ENCODE results near the gene ANKS1A. TPM values are rescaled to one million over a fixed set of nuclear protein-coding genes. Genes with fewer than 3 reads are reported as not detected.

Gene ANKS1A
- total RNA-seq, 1 donor from 2014 or later = 43.2 TPM

- DNase-seq (ENCODE audit: low spot score) = no peak
Measured at GRCh38 chr6:35082733-35083403, 193.8 kb downstream of the ANKS1A start.

DNA sequence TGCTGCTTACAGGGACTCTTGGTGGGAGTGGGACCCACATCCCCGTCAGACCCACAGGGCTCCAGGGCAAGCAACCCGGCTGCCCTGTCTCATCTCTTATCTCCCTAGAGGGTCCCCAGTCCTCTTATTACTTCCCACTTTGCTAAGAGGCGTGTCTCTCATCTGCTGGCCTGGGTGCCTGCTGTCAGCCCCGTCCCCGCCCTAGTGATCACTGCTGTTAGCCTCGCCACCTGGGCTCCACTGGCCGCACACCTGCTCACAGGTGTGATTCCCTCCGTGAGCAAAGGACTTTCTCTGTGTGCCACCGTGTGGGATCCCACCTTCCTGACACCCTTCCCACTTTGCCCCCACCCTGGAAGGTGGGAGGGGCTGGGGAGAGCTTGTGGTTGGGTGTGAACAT, 194.5 kb downstream of the ANKS1A start:
- no peak for DNase-seq (ENCODE audit: low spot score)

DNA sequence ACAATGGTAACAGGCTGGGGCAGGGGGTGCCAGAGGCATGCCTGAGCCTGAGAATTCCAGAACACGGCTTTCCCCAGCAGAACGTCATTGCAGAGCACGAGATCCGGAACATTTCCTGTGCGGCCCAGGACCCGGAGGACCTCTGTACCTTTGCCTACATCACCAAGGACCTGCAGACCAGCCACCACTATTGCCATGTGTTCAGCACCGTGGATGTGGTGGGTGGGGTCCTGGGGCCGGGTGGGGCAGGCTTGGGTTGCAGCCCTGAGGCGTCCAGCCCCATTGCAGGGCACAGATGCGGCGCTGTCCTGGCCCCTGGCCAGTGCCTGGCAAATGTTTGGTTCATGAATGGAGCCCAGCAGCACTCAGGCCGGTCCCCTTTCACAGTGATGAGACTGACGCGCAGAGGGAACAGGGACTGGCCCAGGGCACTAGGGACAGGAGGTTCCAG, 195.0 kb downstream of the ANKS1A start:
- no peak for DNase-seq (ENCODE audit: low spot score)

DNA sequence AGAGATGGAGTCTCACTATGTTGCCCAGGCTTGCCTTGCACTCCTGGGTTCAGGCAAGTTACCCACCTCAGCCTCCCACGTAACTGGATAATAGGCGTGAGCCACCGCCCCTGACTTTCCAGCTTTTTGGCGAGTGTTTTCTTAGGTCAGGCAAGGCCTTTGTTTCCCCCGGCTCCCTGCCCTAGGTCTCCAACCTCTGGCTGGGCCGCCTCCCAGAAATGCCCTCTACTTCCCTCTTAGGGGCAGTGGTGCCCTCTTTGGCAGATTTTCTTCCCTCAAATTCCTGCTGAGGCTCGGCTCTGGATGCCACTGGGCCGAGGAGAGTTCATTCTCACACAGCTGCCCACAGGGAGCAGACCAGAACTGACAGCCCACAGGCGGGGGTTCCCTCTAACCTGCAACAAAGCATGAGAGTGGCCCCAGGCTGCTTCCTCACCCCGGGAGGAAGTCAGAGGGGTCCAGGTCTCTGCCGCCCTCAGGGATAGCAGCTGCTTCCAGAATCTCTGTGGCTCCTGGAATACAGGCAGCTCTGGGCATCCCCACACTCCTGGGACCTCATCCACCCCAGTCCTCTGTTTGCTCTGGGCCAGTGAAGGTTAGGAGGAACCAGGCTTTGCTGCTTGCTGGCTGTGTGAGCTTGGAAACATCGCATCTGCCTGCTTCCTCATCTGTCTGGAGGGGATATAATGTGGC, 195.6 kb downstream of the ANKS1A start:
- DNase-seq (ENCODE audit: low spot score) = no peak

GRCh38 chr6:35085359-35086281, 196.6 kb downstream of the ANKS1A start:
- no peak for DNase-seq (ENCODE audit: low spot score)

DNA sequence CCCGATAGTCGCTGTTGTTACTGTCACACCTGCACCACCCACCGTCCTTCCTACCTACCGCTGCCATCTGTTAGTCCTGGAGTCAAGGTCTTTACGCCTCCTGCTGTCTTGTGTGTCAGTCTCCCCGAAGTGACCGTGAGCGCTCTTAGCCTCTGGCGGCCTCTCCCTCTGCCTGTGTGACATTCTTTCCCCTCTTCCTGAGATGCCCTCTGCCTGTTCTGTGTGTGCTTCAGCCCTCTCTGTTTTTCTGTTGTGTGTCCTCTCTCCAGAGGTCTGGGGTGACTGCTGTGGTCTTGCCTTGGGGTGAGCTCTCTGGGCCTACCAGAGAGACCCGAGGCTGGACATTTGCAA, 197.2 kb downstream of the ANKS1A start:
- DNase-seq (ENCODE audit: low spot score) = no peak

DNA sequence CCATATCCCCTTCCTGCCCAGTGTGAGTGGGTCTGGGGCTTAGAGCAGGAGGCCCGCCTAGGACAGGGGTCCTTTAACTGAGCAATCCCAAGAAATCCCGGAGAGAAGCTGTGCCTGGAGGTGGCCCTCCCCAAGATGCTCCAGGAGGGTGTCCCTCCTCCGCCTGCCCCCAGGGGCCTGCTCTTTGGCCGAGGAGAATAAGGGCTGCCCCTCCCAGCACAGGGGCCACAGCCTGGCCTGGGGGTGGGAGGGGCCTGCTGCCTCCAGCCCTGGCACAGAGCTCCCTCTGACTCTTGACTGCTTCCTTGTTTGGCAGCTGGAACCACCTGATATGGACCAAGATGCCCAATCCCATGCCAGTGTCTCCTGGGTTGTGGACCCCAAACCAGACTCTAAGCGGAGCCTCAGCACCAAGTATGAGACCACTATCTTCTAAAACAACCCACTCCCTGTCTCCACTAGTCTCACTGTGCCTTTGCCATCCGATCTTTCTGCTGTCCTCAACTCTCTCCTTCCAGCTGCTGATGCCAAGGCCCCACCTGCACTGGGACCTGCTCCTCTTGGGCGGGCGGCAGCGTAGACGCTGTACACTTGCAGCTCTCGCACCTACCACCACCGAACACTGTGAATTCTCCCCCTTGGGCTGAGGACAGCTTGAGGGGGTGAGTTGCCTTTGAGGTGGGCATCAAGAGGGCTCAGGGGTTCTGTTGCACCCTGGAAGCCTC, 197.7 kb downstream of the ANKS1A start:
- DNase-seq (ENCODE audit: low spot score) = no peak

- DNase-seq (ENCODE audit: low spot score) = no peak
Measured at GRCh38 chr6:35087361-35088280, 198.6 kb downstream of the ANKS1A start.

DNA sequence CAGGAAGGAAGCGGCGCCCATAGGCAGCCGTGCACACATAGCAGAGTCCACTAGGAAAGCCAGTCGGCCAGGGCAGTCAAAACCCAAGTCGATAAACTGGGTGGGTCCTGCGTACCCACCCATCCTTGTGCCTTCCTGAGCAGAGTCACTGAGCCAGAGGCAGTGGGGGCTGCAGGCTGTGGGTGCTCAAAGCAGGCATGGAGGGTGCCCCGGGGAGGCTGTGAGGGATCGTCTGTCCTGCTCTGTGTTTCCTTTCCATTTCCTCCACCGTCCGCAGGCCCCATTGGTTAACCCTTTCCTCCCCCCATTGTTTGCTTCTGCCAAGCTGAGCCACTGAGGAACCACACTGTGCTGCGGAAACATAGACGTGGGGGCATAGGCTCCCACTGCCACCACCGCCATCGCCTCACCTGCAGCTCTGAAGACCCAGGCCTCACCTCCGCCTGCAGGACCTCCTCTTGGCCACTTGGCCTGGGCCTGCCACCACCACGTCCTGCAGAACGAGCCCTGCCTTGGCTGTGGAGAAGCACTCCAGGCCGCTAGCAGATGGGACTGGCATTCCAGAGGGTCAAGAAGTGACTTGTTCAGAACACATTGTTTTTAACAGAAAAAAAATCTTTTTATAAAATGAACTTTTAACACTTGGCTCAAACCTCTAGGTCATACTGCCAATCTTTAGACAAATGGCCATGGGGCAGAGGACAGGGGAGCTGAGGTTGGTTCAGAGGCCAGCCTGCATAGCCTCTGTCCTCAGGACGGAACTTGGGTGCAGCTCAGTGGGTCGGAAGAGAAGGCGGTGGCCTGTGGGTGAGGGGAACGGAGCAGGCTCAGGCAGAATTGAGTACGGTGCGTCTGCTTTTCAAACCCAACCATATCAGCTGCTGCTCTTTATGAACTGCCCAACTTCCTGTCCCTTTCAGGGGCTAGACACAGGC, 199.5 kb downstream of the ANKS1A start:
- no peak for DNase-seq (ENCODE audit: low spot score)

- no peak for DNase-seq (ENCODE audit: low spot score)
Measured at GRCh38 chr6:35089216-35089934, 200.3 kb downstream of the ANKS1A start.

GRCh38 chr6:35089935-35090505, 201.0 kb downstream of the ANKS1A start:
- DNase-seq (ENCODE audit: low spot score) = no peak

GRCh38 chr6:35090734-35091133, 201.7 kb downstream of the ANKS1A start:
- DNase-seq (ENCODE audit: low spot score) = no peak

DNA sequence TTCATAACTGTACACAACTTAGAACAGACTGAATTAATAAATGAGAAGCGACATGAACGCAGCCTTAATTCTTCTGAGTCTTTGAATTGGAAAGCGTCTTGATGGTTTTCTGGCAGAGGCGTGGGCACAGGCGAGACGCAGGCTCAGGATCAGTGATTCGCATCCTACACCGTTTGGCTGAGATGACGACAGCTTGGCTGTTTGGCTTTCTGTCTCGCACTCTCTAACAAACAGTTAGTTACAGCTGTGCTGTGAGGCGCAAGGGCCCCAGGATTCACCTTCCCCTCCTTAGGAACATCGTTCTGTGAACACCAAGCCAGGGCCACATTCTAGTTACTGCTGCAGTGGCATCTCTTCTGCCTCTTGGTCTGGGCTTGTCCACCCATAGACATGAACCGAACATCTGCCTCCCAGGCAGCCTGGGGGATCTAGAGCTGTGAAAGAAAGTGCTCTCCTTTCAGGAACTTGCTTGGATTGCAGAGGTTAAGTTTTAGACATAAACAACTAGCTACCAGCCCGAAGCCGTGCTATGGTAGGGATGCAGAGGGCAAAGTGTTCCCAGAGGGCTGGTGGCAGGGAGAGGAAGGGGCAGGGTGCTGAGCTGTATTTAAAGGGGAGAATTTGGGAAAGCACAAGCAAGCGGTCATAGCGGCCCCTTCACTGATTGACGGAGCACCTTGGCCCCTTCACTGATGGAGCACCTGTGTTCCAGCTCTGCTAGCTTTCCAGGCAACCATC, 202.5 kb downstream of the ANKS1A start:
- DNase-seq (ENCODE audit: low spot score) = no peak

DNA sequence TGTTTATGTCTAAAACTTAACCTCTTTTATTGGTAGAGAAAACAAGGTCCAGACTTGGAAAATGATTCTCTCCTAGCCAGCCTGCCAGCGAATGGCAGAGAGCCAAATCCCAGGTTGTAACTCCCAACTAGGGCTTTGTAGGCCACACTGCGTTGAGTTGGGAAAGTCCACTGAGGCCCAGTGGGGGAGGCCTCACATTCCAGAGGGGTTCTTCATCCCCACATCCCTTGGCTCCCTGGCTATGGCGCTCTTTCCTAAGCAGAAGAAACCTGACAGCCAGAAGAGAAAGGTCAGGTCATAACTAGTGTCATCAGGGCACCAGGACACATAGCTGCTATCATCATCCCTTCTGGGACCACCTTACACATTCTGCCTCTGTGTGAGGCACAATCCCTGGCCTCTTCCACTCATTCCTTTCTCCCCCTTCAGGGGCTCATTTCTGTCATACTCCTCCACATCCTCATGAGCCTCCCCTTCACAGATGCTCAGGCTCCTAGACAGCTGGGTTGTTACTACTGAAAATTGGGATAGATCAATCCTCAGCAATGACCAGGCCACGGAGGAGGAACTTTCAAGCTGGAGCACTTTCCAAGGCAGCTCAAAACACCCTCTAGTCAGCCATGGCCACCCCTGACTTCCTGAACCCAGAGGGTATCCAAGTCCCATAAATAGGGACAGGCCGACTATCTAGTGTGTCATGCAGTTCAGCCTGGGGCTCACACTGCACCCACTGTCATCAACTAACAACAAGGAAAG, 203.5 kb downstream of the ANKS1A start:
- no peak for DNase-seq (ENCODE audit: low spot score)

- DNase-seq (ENCODE audit: low spot score) = no peak
Measured at GRCh38 chr6:35093118-35093445, 204.0 kb downstream of the ANKS1A start.

GRCh38 chr6:35093783-35094182, 204.7 kb downstream of the ANKS1A start:
- DNase-seq (ENCODE audit: low spot score) = no peak

- DNase-seq (ENCODE audit: low spot score) = no peak
Measured at GRCh38 chr6:35094183-35094582, 205.1 kb downstream of the ANKS1A start.
